NT2/D1 (cell line): ENCODE results near the gene WNK1.

Experiments
- YY1 ChIP-seq: IDR thresholded peaks from 2 replicates; pipeline ENCODE4 v1.6.1; 2011; ENCODE audit not compliant: insufficient read length, insufficient read depth
- ZNF274 ChIP-seq: IDR thresholded peaks from 2 replicates; pipeline ENCODE4 v1.6.1; 2011; ENCODE audit warnings: mild to moderate bottlenecking, low read depth, low read length

DNA sequence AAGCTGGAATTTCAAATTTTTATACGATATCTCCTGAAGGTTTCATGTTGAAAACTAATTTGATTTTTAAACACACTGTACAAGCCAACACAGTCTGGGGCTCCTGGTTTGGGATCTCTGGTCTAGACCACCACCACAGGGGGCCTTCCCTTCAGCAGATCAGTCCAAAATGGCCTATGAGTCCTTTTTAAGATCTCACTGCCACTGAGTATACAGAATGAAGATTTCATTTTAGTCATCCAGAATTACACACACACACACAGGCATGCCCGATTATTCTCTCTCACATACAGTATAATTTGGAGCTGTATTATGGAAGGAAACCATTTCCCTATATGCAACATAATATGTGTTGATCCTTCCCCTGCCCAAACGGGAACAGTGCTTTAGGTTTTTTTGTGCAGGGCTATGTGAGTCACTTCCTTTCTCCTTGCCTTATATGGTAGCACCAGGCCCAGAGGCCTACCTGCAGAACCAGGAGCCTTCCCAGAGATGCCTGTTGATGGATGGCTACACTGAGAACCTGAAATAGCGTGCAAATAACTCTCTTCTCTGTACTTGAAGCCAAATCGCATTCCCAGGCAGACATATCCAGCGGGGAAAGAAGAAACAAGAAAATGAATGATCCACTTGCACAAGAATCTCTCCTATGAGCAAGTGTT lies 28.1 kb upstream of the WNK1 start:
- TF ChIP-seq ZNF274 (no peak), YY1 (no peak)
